PC-3 (cell line): ENCODE data around the gene ELMOD3. TPM values are rescaled to one million over a fixed set of nuclear protein-coding genes. Genes with fewer than 3 reads are reported as not detected.
A peak's percentile ranks its signal among the peaks of the same experiment; 100 is the strongest.

Experiments
- ATAC-seq: fragments of 200-7000 bp; cut with Tn5 transposase; 2 replicates; pipeline ENCODE4 v1.9.1; 2020; ENCODE audit warnings: mild to moderate bottlenecking, moderate library complexity
- BruUV-seq: library from RNA; stranded (reverse); fragments of 400-500 nt; replicated peaks from 2 replicates; lab custom pipeline; 2021; lab: Mats Ljungman, UMichigan
- CTCF ChIA-PET: fragments of 300-600 bp; sonication (Branson Sonifier 250); formaldehyde crosslinking; loops from one replicate; lab custom pipeline; 2022; ENCODE audit warnings: antibody characterized with exemption; lab: Charles Lee
- POLR2A ChIA-PET: fragments of 300-600 bp; sonication (Branson Sonifier 250); formaldehyde crosslinking; loops from one replicate; lab custom pipeline; 2022; ENCODE audit warnings: antibody characterized with exemption; ENCODE audit not compliant: unreplicated experiment; lab: Charles Lee
- DNase-seq: peaks from one replicate; pipeline ENCODE4 v3.0.0-alpha.2; 2015
- H2AFZ ChIP-seq: fragments of 300-600 bp; sonication (generic); 2 replicates; pipeline ENCODE4 v1.6.0; 2016; ENCODE audit warnings: antibody characterized with exemption, low read length
- H3F3A ChIP-seq: fragments of 300-600 bp; sonication (generic); one replicate; pipeline ENCODE4 v1.6.0; 2017; ENCODE audit warnings: antibody characterized with exemption, low read length, control low read depth, mild to moderate bottlenecking; ENCODE audit not compliant: unreplicated experiment
- H3K27ac ChIP-seq: fragments of 300-600 bp; sonication (generic); 2 replicates; pipeline ENCODE4 v1.5.1; 2016; ENCODE audit warnings: mild to moderate bottlenecking, low read length
- H3K27me3 ChIP-seq: fragments of 300-600 bp; sonication (generic); 2 replicates; pipeline ENCODE4 v1.6.1; 2016; ENCODE audit warnings: low read length, mixed read lengths
- H3K36me3 ChIP-seq: fragments of 300-600 bp; sonication (generic); 2 replicates; pipeline ENCODE4 v1.6.1; 2016; ENCODE audit warnings: low read depth, mixed run types, low read length, mixed read lengths
- H3K4me1 ChIP-seq: fragments of 300-600 bp; sonication (generic); 2 replicates; pipeline ENCODE4 v1.5.1; 2016; ENCODE audit warnings: low read length; ENCODE audit not compliant: insufficient read depth
- H3K4me2 ChIP-seq: fragments of 300-600 bp; sonication (generic); 2 replicates; pipeline ENCODE4 v1.6.0; 2016; ENCODE audit warnings: low read length
- H3K4me3 ChIP-seq: fragments of 300-600 bp; sonication (generic); 2 replicates; pipeline ENCODE4 v1.5.1; 2016; ENCODE audit warnings: mild to moderate bottlenecking, low read length, mixed read lengths
- H3K79me2 ChIP-seq: fragments of 300-600 bp; sonication (generic); 2 replicates; pipeline ENCODE4 v1.6.1; 2017; ENCODE audit warnings: low read length, mixed read lengths
- H3K9ac ChIP-seq: fragments of 300-600 bp; sonication (generic); 2 replicates; pipeline ENCODE4 v1.6.0; 2016; ENCODE audit warnings: mild to moderate bottlenecking, low read length
- H3K9me2 ChIP-seq: fragments of 300-600 bp; sonication (generic); replicated peaks from 2 replicates; pipeline ENCODE4 v1.6.1; 2016; ENCODE audit warnings: mixed run types, low read length, mixed read lengths
- H3K9me3 ChIP-seq: fragments of 300-600 bp; sonication (generic); 2 replicates; pipeline ENCODE4 v1.6.1; 2016; ENCODE audit warnings: low read length, mixed read lengths
- H4K20me1 ChIP-seq: fragments of 300-600 bp; sonication (generic); 2 replicates; pipeline ENCODE4 v1.6.1; 2016; ENCODE audit warnings: low read length, mixed read lengths
- EZH2 ChIP-seq: fragments of 300-600 bp; sonication (generic); IDR thresholded peaks from one replicate; pipeline ENCODE4 v1.6.1; 2017; ENCODE audit warnings: antibody characterized with exemption, mild to moderate bottlenecking, low read length; ENCODE audit not compliant: unreplicated experiment
- EZH2phosphoT487 ChIP-seq: fragments of 300-600 bp; sonication (generic); IDR thresholded peaks from 2 replicates; pipeline ENCODE4 v1.6.1; 2018; ENCODE audit warnings: mild to moderate bottlenecking, antibody characterized with exemption, low read length, borderline replicate concordance
- intact Hi-C: fragments of 100-400 bp; cut with micrococcal nuclease; formaldehyde crosslinking; loops from 2 replicates; pipeline ENCODE4 v1.9.0; 2023
- total RNA-seq: library from RNA; depleted of rRNA; stranded (reverse); fragments of >200 nt; gene quantifications from 2 replicates; pipeline ENCODE4 v1.2.3, GENCODE V29; 2014
- TF ChIP-seq, protein P1 (sequence below): fragments of 300-600 bp; sonication (generic); conservative IDR thresholded peaks from 2 replicates; pipeline ENCODE4 v1.5.1; 2017; ENCODE audit warnings: antibody characterized with exemption, low read depth, mild to moderate bottlenecking, low read length

ELMOD3 gene
- total RNA-seq, 1 experiment from 2014 or later = 19.0 TPM

DNA sequence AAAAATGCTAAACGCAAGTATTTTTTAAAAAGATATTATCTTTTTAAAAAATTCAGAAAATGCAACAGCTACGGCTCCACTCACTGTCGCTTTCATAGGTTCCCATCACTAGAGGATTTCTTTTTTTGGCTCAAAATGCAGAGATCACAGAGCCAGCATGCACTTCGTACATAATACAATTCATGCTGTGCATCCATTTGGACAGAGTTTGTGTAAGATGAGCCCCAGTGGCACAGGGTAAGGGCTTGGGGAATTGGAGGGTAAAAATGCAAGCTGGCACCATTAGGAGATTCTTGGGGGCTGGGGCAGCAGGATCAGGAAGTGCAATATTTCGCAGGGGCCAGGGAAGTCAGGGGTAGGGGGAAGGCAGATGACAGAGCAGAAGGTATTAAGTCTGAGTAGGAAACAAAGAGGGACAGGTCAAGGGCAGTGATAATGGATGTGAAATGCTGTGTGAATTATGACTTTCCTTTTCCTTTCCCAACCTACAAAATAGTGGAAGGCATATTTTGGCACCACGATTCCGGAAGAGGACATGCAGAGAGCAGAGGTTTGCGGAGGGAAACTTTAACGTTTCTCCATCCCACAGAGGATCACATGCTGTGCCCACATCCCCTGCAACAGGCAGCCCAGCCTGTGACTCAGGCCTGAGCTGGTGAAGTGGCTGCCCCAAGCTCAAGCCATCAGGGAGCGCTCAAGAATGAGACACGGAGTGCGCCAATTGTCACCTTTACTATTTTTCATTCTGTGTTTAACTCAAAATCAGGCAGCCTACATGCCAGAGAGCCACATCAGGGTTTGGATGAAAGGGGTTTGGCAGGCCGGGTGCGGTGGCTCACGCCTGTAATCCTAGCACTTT lies 50.9 kb downstream of the ELMOD3 start:
- Histone ChIP-seq H3K4me2 (no peak overlapping the region), H2AFZ (no peak overlapping the region), H3K9me3 (0 out of 2 replicates have a peak, but pooled peaks cover 5% of the 10 kb centered on the region), H3F3A (no peaks in the 10 kb centered on the region), H3K4me1 (peaks cover 17% of the 10 kb centered on the region), H3K27me3 (no peaks in the 10 kb centered on the region), H3K4me3 (no peak overlapping the region), H3K9me2 (no peaks in the 10 kb centered on the region), H3K27ac (no peak overlapping the region), H3K36me3 (no peaks in the 10 kb centered on the region; the same call in 1 of the 2 replicates), H4K20me1 (no peaks in the 10 kb centered on the region), H3K9ac (no peak overlapping the region), H3K79me2 (peaks cover 28% of the 10 kb centered on the region)
- TF ChIP-seq EZH2 (no peak), EZH2phosphoT487 (no peak)
- TF ChIP-seq, protein P1, sequence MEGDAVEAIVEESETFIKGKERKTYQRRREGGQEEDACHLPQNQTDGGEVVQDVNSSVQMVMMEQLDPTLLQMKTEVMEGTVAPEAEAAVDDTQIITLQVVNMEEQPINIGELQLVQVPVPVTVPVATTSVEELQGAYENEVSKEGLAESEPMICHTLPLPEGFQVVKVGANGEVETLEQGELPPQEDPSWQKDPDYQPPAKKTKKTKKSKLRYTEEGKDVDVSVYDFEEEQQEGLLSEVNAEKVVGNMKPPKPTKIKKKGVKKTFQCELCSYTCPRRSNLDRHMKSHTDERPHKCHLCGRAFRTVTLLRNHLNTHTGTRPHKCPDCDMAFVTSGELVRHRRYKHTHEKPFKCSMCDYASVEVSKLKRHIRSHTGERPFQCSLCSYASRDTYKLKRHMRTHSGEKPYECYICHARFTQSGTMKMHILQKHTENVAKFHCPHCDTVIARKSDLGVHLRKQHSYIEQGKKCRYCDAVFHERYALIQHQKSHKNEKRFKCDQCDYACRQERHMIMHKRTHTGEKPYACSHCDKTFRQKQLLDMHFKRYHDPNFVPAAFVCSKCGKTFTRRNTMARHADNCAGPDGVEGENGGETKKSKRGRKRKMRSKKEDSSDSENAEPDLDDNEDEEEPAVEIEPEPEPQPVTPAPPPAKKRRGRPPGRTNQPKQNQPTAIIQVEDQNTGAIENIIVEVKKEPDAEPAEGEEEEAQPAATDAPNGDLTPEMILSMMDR = no peak
- CTCF ChIA-PET = no interaction called here
- peak; percentile 29 for DNase-seq
- ATAC-seq = no peak
- BruUV-seq = no TSS peak
- intact Hi-C loops = loop anchor here (5.0 kb wide), 1 partner anchor 53 kb away; the partner anchor contains the start of genes ELMOD3 and RETSAT
- POLR2A ChIA-PET = no interaction called here

DNA sequence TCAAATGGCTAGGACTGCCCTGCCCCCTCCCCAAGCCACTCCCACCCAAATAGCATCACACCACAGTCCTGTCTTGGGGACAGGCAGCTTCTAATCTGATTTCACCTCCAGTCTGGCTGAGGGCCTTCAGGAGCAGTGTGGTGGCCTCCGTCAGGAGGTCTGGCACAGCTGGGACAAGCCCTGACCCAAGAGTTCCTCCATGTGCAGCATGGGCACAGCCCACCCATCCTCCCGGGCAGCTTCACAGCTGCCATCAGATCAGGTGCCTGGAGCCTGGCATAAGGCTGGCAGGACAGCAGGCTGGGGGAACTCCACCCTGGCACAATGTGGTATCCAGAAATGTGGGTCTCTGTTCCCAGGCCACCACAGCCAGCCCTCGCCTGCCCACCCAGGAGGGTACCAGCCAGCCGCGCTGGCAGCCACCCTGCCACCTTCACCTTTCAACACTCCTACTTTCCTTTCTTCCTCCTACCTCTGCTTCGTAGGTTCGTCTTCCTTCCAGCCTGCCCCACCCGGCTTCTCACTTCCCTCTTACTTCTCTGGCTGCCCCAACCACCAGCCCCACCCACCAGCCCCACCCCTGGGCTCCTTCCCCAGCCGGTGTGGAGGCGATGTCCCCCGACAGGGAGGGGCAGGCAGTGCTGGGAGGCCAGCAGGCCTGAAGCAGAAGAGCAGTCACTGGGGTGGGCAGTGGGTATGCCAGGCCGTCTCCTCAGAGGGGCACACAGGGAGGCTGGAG lies 55.4 kb downstream of the ELMOD3 start, which contains the start of gene CAPG:
Gene CAPG (minus strand): TSS at position 522 of the 739 bp plus-strand sequence. CDS start 8,221 bp downstream, outside the sequence.
- ChIA-PET POLR2A (interaction anchor here (0.6 to 0.7 kb wide), 2 partner anchors 22 to 168 kb away, joined by 3 read pairs; no protein-coding TSS in a partner anchor), CTCF (no interaction called here)
- Histone ChIP-seq H2AFZ (peak within 1 kb of the TSS; percentile 84), H3K27ac (peak within 1 kb of the TSS; percentile 80), H3K79me2 (peaks cover 25% of the 10 kb centered on the region), H3F3A (no peaks in the 10 kb centered on the region), H3K4me1 (peaks cover 27% of the 10 kb centered on the region), H3K27me3 (no peaks in the 10 kb centered on the region), H3K4me2 (peak within 1 kb of the TSS; percentile 87), H3K9ac (peak within 1 kb of the TSS; percentile 71), H3K9me3 (no peaks in the 10 kb centered on the region), H3K9me2 (no peaks in the 10 kb centered on the region), H3K36me3 (no peaks in the 10 kb centered on the region), H4K20me1 (no peaks in the 10 kb centered on the region), H3K4me3 (peak within 1 kb of the TSS; percentile 67)
- BruUV-seq = TSS peak; percentile 88
- TF ChIP-seq EZH2phosphoT487 (no peak), EZH2 (no peak)
- TF ChIP-seq, protein P1 = no peak
- intact Hi-C loops = loop anchor here (5.0 kb wide), 1 partner anchor 58 kb away; the partner anchor contains the start of genes ELMOD3 and RETSAT
- DNase-seq = peak; percentile 85
- ATAC-seq = peak; percentile 93
